Panc1 (cell line): Measurements from ENCODE around the gene SEMA4D. TPM values are rescaled to one million over a fixed set of nuclear protein-coding genes. Genes with fewer than 3 reads are reported as not detected.

Source experiments
- ATAC-seq: fragments of 200-7000 bp; cut with Tn5 transposase; 2 replicates; pipeline ENCODE4 v1.9.1; 2020; ENCODE audit warnings: mild to moderate bottlenecking, moderate library complexity
- BruUV-seq: library from RNA; stranded (reverse); fragments of 400-500 nt; replicated peaks from 2 replicates; lab custom pipeline; 2021; lab: Mats Ljungman, UMichigan
- CTCF ChIA-PET: fragments of 300-600 bp; sonication (Branson Sonifier 250); formaldehyde crosslinking; loops from one replicate; lab custom pipeline; 2022; ENCODE audit warnings: antibody characterized with exemption; lab: Charles Lee
- POLR2A ChIA-PET: fragments of 300-600 bp; sonication (Branson Sonifier 250); formaldehyde crosslinking; loops from one replicate; lab custom pipeline; 2022; ENCODE audit warnings: antibody characterized with exemption; lab: Charles Lee
- DNase-seq: peaks from one replicate; pipeline ENCODE4 v3.0.0-alpha.2; 2010; ENCODE audit warnings: low read depth, low spot score
- H3K27ac ChIP-seq: 2 replicates; pipeline ENCODE4 v1.5.1; 2011; ENCODE audit warnings: mild to moderate bottlenecking, low read length, inconsistent platforms
- H3K27me3 ChIP-seq: fragments of 200-500 bp; sonication (Bioruptor generic); 2 replicates; pipeline ENCODE4 v1.6.0; 2014; ENCODE audit warnings: low read length, inconsistent platforms; ENCODE audit not compliant: control insufficient read depth, insufficient read depth
- H3K36me3 ChIP-seq: fragments of 200-500 bp; sonication (Bioruptor generic); 2 replicates; pipeline ENCODE4 v1.5.1; 2014; ENCODE audit warnings: inconsistent platforms, mild to moderate bottlenecking, low read length, moderate library complexity; ENCODE audit not compliant: control insufficient read depth, insufficient read depth
- H3K4me1 ChIP-seq: 2 replicates; pipeline ENCODE4 v1.5.1; 2011; ENCODE audit warnings: inconsistent platforms, mild to moderate bottlenecking, low read length, moderate library complexity; ENCODE audit not compliant: control insufficient read depth, insufficient read depth
- H3K4me3 ChIP-seq, 2 experiments: 2 replicates each; pipeline ENCODE4 v1.5.1; 2011 to 2012; ENCODE audit warnings: low read depth in 2 of 2, low read length in 2 of 2, mild to moderate bottlenecking in 2 of 2, inconsistent platforms in 1 of 2, moderate library complexity in 1 of 2
- H3K9me3 ChIP-seq: fragments of 200-500 bp; sonication (Bioruptor generic); 2 replicates; pipeline ENCODE4 v1.5.1; 2014; ENCODE audit warnings: low read depth, mild to moderate bottlenecking, inconsistent platforms, low read length, moderate library complexity; ENCODE audit not compliant: control insufficient read depth, insufficient read depth
- POLR2AphosphoS5 ChIP-seq: IDR thresholded peaks from 2 replicates; pipeline ENCODE4 v1.6.1; 2012; ENCODE audit warnings: mild to moderate bottlenecking, low read depth, low read length, moderate library complexity
- SIN3A ChIP-seq: IDR thresholded peaks from 2 replicates; pipeline ENCODE4 v1.6.1; 2012; ENCODE audit warnings: low read depth, mild to moderate bottlenecking, low read length, moderate library complexity, borderline replicate concordance; ENCODE audit not compliant: insufficient read depth
- TCF7L2 ChIP-seq: IDR thresholded peaks from 2 replicates; pipeline ENCODE4 v1.6.1; 2011; ENCODE audit warnings: mild to moderate bottlenecking, low read depth, low read length, inconsistent platforms
- in situ Hi-C: cut with HindIII; loops from 2 replicates; pipeline ENCODE4 v1.10.0; 2016; ENCODE audit warnings: low sequenced_read_pairs, low pct_unique_long_range_greater_than_20kb
- intact Hi-C: fragments of 100-400 bp; cut with micrococcal nuclease; formaldehyde crosslinking; loops from one replicate; pipeline ENCODE4 v1.10.0; 2022; ENCODE audit not compliant: unreplicated experiment
- total RNA-seq: library from RNA; stranded (reverse); gene quantifications from one replicate; pipeline ENCODE4 v1.2.1, GENCODE V29; 2021; ENCODE audit not compliant: unreplicated experiment
- TF ChIP-seq, protein P1 (sequence below): fragments of 450-650 bp; IDR thresholded peaks from 2 replicates; pipeline ENCODE4 v1.5.1; 2017; ENCODE audit warnings: mild to moderate bottlenecking
- TF ChIP-seq, protein P2 (sequence below), 2 experiments: IDR thresholded peaks; 2 replicates each; pipeline ENCODE4 v1.6.1; 2011 to 2012; ENCODE audit warnings: low read depth in 2 of 2, control low read depth in 1 of 2, low read length in 1 of 2, mild to moderate bottlenecking in 1 of 2, moderate library complexity in 1 of 2; ENCODE audit not compliant: insufficient read depth in 1 of 2

The SEMA4D gene
- total RNA-seq, 1 experiment from 2014 or later, result 6.5 TPM

DNA sequence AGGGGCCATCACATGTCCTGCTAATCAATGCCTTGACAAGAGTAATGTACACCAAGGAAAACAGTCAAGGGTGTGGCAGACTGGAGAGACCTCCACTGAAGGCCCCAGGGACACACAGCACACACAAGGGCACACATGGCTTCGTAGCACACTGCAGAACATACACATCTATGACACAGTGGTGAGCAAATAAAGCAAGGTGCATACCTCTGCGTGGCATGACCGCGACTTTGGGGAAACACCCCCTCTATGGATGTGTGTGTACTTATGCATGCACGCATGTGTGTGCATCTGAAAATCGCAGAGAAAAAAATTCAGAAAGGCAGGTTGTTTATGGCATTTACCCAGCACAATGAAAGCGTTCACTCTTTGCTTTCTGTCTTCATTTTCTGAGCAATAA, 20.5 kb downstream of the SEMA4D start:
- in situ Hi-C loops (no loop called here), intact Hi-C loops (no loop called here)
- Histone ChIP-seq H3K4me1 (peaks cover 8% of the 10 kb centered on the region), H3K4me3 (no peak overlapping the region), H3K27me3 (no peaks in the 10 kb centered on the region), H3K27ac (no peak overlapping the region), H3K36me3 (no peaks in the 10 kb centered on the region), H3K9me3 (no peaks in the 10 kb centered on the region)
- CTCF ChIA-PET, result no interaction called here
- TF ChIP-seq SIN3A (no peak), POLR2AphosphoS5 (no peak), TCF7L2 (no peak)
- TF ChIP-seq, protein P1, sequence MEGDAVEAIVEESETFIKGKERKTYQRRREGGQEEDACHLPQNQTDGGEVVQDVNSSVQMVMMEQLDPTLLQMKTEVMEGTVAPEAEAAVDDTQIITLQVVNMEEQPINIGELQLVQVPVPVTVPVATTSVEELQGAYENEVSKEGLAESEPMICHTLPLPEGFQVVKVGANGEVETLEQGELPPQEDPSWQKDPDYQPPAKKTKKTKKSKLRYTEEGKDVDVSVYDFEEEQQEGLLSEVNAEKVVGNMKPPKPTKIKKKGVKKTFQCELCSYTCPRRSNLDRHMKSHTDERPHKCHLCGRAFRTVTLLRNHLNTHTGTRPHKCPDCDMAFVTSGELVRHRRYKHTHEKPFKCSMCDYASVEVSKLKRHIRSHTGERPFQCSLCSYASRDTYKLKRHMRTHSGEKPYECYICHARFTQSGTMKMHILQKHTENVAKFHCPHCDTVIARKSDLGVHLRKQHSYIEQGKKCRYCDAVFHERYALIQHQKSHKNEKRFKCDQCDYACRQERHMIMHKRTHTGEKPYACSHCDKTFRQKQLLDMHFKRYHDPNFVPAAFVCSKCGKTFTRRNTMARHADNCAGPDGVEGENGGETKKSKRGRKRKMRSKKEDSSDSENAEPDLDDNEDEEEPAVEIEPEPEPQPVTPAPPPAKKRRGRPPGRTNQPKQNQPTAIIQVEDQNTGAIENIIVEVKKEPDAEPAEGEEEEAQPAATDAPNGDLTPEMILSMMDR, result no peak
- TF ChIP-seq, protein P2, sequence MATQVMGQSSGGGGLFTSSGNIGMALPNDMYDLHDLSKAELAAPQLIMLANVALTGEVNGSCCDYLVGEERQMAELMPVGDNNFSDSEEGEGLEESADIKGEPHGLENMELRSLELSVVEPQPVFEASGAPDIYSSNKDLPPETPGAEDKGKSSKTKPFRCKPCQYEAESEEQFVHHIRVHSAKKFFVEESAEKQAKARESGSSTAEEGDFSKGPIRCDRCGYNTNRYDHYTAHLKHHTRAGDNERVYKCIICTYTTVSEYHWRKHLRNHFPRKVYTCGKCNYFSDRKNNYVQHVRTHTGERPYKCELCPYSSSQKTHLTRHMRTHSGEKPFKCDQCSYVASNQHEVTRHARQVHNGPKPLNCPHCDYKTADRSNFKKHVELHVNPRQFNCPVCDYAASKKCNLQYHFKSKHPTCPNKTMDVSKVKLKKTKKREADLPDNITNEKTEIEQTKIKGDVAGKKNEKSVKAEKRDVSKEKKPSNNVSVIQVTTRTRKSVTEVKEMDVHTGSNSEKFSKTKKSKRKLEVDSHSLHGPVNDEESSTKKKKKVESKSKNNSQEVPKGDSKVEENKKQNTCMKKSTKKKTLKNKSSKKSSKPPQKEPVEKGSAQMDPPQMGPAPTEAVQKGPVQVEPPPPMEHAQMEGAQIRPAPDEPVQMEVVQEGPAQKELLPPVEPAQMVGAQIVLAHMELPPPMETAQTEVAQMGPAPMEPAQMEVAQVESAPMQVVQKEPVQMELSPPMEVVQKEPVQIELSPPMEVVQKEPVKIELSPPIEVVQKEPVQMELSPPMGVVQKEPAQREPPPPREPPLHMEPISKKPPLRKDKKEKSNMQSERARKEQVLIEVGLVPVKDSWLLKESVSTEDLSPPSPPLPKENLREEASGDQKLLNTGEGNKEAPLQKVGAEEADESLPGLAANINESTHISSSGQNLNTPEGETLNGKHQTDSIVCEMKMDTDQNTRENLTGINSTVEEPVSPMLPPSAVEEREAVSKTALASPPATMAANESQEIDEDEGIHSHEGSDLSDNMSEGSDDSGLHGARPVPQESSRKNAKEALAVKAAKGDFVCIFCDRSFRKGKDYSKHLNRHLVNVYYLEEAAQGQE (IDR thresholded peaks at IDR 0.05; ENCODE audit: insufficient read depth in 1 of 2, low read depth in 2 of 2, low read length in 1 of 2), result no peak
- POLR2A ChIA-PET, result no interaction called here
- no peak for ATAC-seq
- DNase-seq, result no peak
- BruUV-seq, result no TSS peak

DNA sequence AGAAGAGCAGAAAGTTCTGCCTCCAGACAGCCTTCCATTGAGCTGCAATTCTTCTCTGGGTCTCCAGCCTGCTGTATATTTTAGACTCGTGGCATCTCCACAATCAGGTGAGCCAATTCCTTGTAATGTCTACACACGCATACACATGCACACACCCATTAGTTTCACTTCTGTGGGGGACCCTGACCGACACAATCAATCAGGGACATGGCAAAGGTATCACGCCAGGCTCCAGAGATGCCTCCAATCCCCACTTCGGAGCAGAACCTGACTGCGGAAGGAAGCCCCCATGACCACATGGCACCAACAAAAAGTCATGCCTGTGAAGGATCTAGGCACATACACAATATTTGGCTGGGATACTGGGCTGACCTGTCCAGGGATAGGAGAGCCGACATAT, 21.4 kb downstream of the SEMA4D start:
- BruUV-seq, result no TSS peak
- POLR2A ChIA-PET, result no interaction called here
- CTCF ChIA-PET, result no interaction called here
- no peaks in the 10 kb centered on the region for H3K27me3 ChIP-seq
- no peaks in the 10 kb centered on the region for H3K36me3 ChIP-seq
- no peak overlapping the region for H3K4me3 ChIP-seq
- TF ChIP-seq TCF7L2, result no peak
- TF ChIP-seq, protein P1, result no peak
- no peak for TF ChIP-seq SIN3A
- no peak for TF ChIP-seq POLR2AphosphoS5
- TF ChIP-seq, protein P2 (IDR thresholded peaks at IDR 0.05; ENCODE audit: insufficient read depth in 1 of 2, low read depth in 2 of 2, low read length in 1 of 2), result no peak
- no peak for ATAC-seq
- DNase-seq, result no peak
- no peaks in the 10 kb centered on the region for H3K9me3 ChIP-seq
- H3K4me1 ChIP-seq, result peaks cover 8% of the 10 kb centered on the region
- intact Hi-C loops (no loop called here), in situ Hi-C loops (no loop called here)
- no peak overlapping the region for H3K27ac ChIP-seq
